Spleen (tissue), 11 donors: ENCODE measurements around the gene MYO7A. TPM values are rescaled to one million over a fixed set of nuclear protein-coding genes. Genes with fewer than 3 reads are reported as not detected.

Experiments
- DNase-seq: peaks from one replicate; pipeline ENCODE4 v3.0.0-alpha.2; 2020
- H3K27ac ChIP-seq, 8 donors: fragments of 200-600 bp; sonication (generic) in 7 of 8; 1 replicate in 4 of 8; 2 replicates in 4 of 8; pipeline versions ENCODE4 v1.5.0 to v1.8.0; 2016 to 2021; ENCODE audit warnings: inconsistent platforms in 4 of 8, mild to moderate bottlenecking in 4 of 8, moderate library complexity in 1 of 8
- H3K27me3 ChIP-seq, 7 donors: fragments of 200-600 bp; sonication (generic) in 6 of 7; replicated peaks in 1 of 7; 1 replicate in 4 of 7; 2 replicates in 3 of 7; pipeline versions ENCODE4 v1.5.0 to v1.8.0; 2016 to 2021; ENCODE audit warnings: inconsistent platforms in 3 of 7, mild to moderate bottlenecking in 1 of 7
- H3K36me3 ChIP-seq, 6 donors: fragments of 200-600 bp; sonication (generic) in 5 of 6; 1 replicate in 4 of 6; 2 replicates in 2 of 6; pipeline versions ENCODE4 v1.5.0 to v1.8.0; 2016 to 2021; ENCODE audit warnings: inconsistent platforms in 2 of 6
- H3K4me1 ChIP-seq, 6 donors: fragments of 200-600 bp; sonication (generic) in 5 of 6; 1 replicate in 3 of 6; 2 replicates in 3 of 6; pipeline versions ENCODE4 v1.5.0 to v1.8.0; 2016 to 2021; ENCODE audit warnings: inconsistent platforms in 3 of 6
- H3K4me3 ChIP-seq, 8 donors: fragments of 200-600 bp; sonication (generic) in 7 of 8; 1 replicate in 4 of 8; 2 replicates in 4 of 8; pipeline versions ENCODE4 v1.5.0 to v1.8.0; 2016 to 2021; ENCODE audit warnings: inconsistent platforms in 4 of 8, mild to moderate bottlenecking in 4 of 8, moderate library complexity in 2 of 8
- H3K9me3 ChIP-seq, 8 donors: fragments of 200-600 bp; sonication (generic) in 7 of 8; 1 replicate in 4 of 8; 2 replicates in 4 of 8; pipeline versions ENCODE4 v1.5.0 to v1.8.0; 2016 to 2021; ENCODE audit warnings: inconsistent platforms in 4 of 8
- CTCF ChIP-seq, 11 experiments: fragments of 200-600 bp in 7 of 11; fragments of 450-650 bp in 4 of 11; sonication (generic) in 4 of 11; IDR thresholded peaks in 8 of 11; conservative IDR thresholded peaks in 3 of 11; 1 replicate in 7 of 11; 2 replicates in 4 of 11; pipeline versions ENCODE4 v1.4.0 to v1.8.0; 2016 to 2021; ENCODE audit warnings: antibody characterized with exemption in 11 of 11, inconsistent platforms in 4 of 11, mild to moderate bottlenecking in 1 of 11
- POLR2A ChIP-seq, 3 donors: fragments of 450-650 bp; IDR thresholded peaks; one replicate each; pipeline ENCODE4 v1.5.1; 2017; ENCODE audit warnings: antibody characterized with exemption in 3 of 3, mild to moderate bottlenecking in 1 of 3
- POLR2AphosphoS5 ChIP-seq, 3 donors: sonication (generic); formaldehyde crosslinking; IDR thresholded peaks; one replicate each; pipeline ENCODE4 v1.5.1; 2017; ENCODE audit warnings: antibody characterized with exemption in 3 of 3
- WGBS, 5 donors: extraction: QIAGEN DNeasy Blood & Tissue Kit in 3 of 5; methylation state at CpG; one replicate each; pipeline versions ENCODE4 v1.1.5 to v1.1.7; 2013 to 2018; 5-methylcytosine and 5-hydroxymethylcytosine counted together
- intact Hi-C: fragments of 100-400 bp; cut with DNase I; formaldehyde crosslinking; loops from one replicate; pipeline ENCODE4 v1.15.0; 2023; ENCODE audit warnings: low total_unique reads
- polyA plus RNA-seq, 3 donors: library from polyadenylated mRNA; stranded (reverse); fragments of 200-250 nt; gene quantifications; one replicate each; pipeline ENCODE4 v1.2.1, GENCODE V29; 2013
- total RNA-seq, 7 donors: library from RNA; depleted of rRNA in 3 of 7; stranded (reverse); fragments of >200 nt in 3 of 7; fragmentation: NEBNext Ultra II Directional in 4 of 7; extraction: Animal tissue kit (Norgen Biotek cat#: 25700) in 4 of 7; gene quantifications; one replicate each; pipeline versions ENCODE4 v1.1.0 to v1.2.1, GENCODE V29; 2016 to 2021
- donor health status: healthy with polysubstance abuse.
- donor health status: DM: no; HTN: no; CAD: no; lungs with moderate emphysema.
- donor health status: DM: no; HTN: no; CAD: no.
- donor health status: Bipolar disorder and iron deficiency.
- donor health status: healthy.
- donor health status: DM: no; HTN: no; CAD: no.
- donor health status: DM: yes; HTN: yes; CAD: no.

Gene MYO7A
- total and polyA plus RNA-seq, 10 donors = 3.5 to 147 (median 33.0) TPM

GRCh38 chr11:77144196-77144856, 16.3 kb downstream of the MYO7A start:
- H3K4me3 ChIP-seq = no peak overlapping the region
- peaks cover 0 to 36% (median 5%) of the 10 kb centered on the region in 6 donors for H3K4me1 ChIP-seq
- no peak for DNase-seq
- WGBS, 5 donors = 93 to 98% (median 97%) methylated on average over 4 to 9 of the region's 9 CpGs
- H3K9me3 ChIP-seq = no peaks in the 10 kb centered on the region
- no peaks in the 10 kb centered on the region for H3K36me3 ChIP-seq
- H3K27ac ChIP-seq = no peak overlapping the region
- TF ChIP-seq CTCF (IDR thresholded peaks at IDR 0.05 in 8 of 11, conservative IDR thresholded peaks at IDR 0.05 in 3 of 11) = no peak
- TF ChIP-seq POLR2AphosphoS5 (IDR thresholded peaks at IDR 0.05) = no peak
- no peak for TF ChIP-seq POLR2A (IDR thresholded peaks at IDR 0.05)
- intact Hi-C loops = no loop called here
- H3K27me3 ChIP-seq = peaks cover 0 to 10% (median 0%) of the 10 kb centered on the region in 7 donors

GRCh38 chr11:77144857-77145428, 16.9 kb downstream of the MYO7A start:
- Histone ChIP-seq H3K27me3 (peaks cover 0 to 10% (median 0%) of the 10 kb centered on the region in 7 donors), H3K4me3 (no peak overlapping the region), H3K27ac (no peak overlapping the region), H3K4me1 (peaks cover 0 to 31% (median 5%) of the 10 kb centered on the region in 6 donors), H3K9me3 (no peaks in the 10 kb centered on the region), H3K36me3 (no peaks in the 10 kb centered on the region)
- TF ChIP-seq POLR2AphosphoS5 (IDR thresholded peaks at IDR 0.05) (no peak), CTCF (IDR thresholded peaks at IDR 0.05 in 8 of 11, conservative IDR thresholded peaks at IDR 0.05 in 3 of 11) (no peak), POLR2A (IDR thresholded peaks at IDR 0.05) (no peak)
- DNase-seq = no peak
- 84 to 94% (median 86%) methylated on average over 7 of the region's 7 CpGs for WGBS, 5 donors
- intact Hi-C loops = no loop called here

- WGBS, 5 donors = 79 to 95% (median 88%) methylated on average over 10 of the region's 10 CpGs
- intact Hi-C loops = no loop called here
These were observed 18.4 kb downstream of the MYO7A start for GRCh38 chr11:77146261-77147035.

More at GRCh38 chr11:77146261-77147035, 18.4 kb downstream of the MYO7A start:
- Histone ChIP-seq H3K27me3 (peaks cover 0 to 10% (median 0%) of the 10 kb centered on the region in 7 donors), H3K36me3 (no peaks in the 10 kb centered on the region), H3K4me1 (peaks cover 0 to 30% (median 11%) of the 10 kb centered on the region in 6 donors), H3K9me3 (no peaks in the 10 kb centered on the region), H3K27ac (no peak overlapping the region), H3K4me3 (no peak overlapping the region)
- no peak for DNase-seq
- TF ChIP-seq POLR2A (IDR thresholded peaks at IDR 0.05) (no peak), CTCF (IDR thresholded peaks at IDR 0.05 in 8 of 11, conservative IDR thresholded peaks at IDR 0.05 in 3 of 11) (no peak), POLR2AphosphoS5 (IDR thresholded peaks at IDR 0.05) (no peak)
